Measurements from ENCODE around the gene YWHAB. TPM values are rescaled to one million over a fixed set of nuclear protein-coding genes. Genes with fewer than 3 reads are reported as not detected.

The YWHAB gene
- total RNA-seq, 1 experiment from 2014 or later: 377 TPM

- intact Hi-C loops (cut with micrococcal nuclease; ENCODE audit: unreplicated experiment): loop anchor here (2.0 to 10.0 kb wide), 2 partner anchors 48 to 194 kb away; partner anchors contain the start of gene KCNS1
- peak; percentile 34 for DNase-seq
- peaks cover 73% of the 10 kb centered on the region for H3K36me3 Mint-ChIP-seq (ENCODE audit: insufficient read depth, unreplicated experiment)
These were observed 25.3 kb downstream of the YWHAB start for GRCh38 chr20:44910690-44911262.

GRCh38 chr20:44911264-44911921, 25.9 kb downstream of the YWHAB start:
- intact Hi-C loops (cut with micrococcal nuclease; ENCODE audit: unreplicated experiment): loop anchor here (2.0 to 10.0 kb wide), 2 partner anchors 47 to 193 kb away; partner anchors contain the start of gene KCNS1
- Mint-ChIP-seq H3K27ac (ENCODE audit: unreplicated experiment) (peak overlapping the region; percentile 84), H3K27me3 (ENCODE audit: unreplicated experiment) (no peaks in the 10 kb centered on the region), H3K36me3 (ENCODE audit: insufficient read depth, unreplicated experiment) (peaks cover 67% of the 10 kb centered on the region), H3K4me1 (ENCODE audit: low read depth, unreplicated experiment) (peaks cover 8% of the 10 kb centered on the region), H3K4me3 (ENCODE audit: low read depth, unreplicated experiment) (peak overlapping the region; percentile 100), H3K9me3 (ENCODE audit: low read depth, unreplicated experiment) (no peaks in the 10 kb centered on the region)
- CTCF ChIA-PET: interaction anchor here (0.6 to 0.8 kb wide), 2 partner anchors 37 to 525 kb away, joined by 3 to 5 read pairs; no protein-coding TSS in a partner anchor
- BruUV-seq (replicated peaks): no TSS peak
- DNase-seq: peak; percentile 91
- TF ChIP-seq CTCF (IDR thresholded peaks at IDR 0.05; ENCODE audit: unreplicated experiment): peak; percentile 66

More at GRCh38 chr20:44910690-44911262, 25.3 kb downstream of the YWHAB start:
- peak overlapping the region; percentile 100 for H3K4me3 Mint-ChIP-seq (ENCODE audit: low read depth, unreplicated experiment)
- BruUV-seq (replicated peaks): no TSS peak
- H3K27ac Mint-ChIP-seq (ENCODE audit: unreplicated experiment): peak overlapping the region; percentile 85
- CTCF ChIA-PET: interaction anchor here (0.6 to 2.0 kb wide), 3 partner anchors 22 to 36 kb away, joined by 3 to 9 read pairs (median 3); no protein-coding TSS in a partner anchor
- no peaks in the 10 kb centered on the region for H3K27me3 Mint-ChIP-seq (ENCODE audit: unreplicated experiment)
- H3K4me1 Mint-ChIP-seq (ENCODE audit: low read depth, unreplicated experiment): peaks cover 8% of the 10 kb centered on the region
- no peaks in the 10 kb centered on the region for H3K9me3 Mint-ChIP-seq (ENCODE audit: low read depth, unreplicated experiment)
- no peak for TF ChIP-seq CTCF (IDR thresholded peaks at IDR 0.05; ENCODE audit: unreplicated experiment)

GRCh38 chr20:44912189-44912588, 26.7 kb downstream of the YWHAB start:
- H3K4me1 Mint-ChIP-seq (ENCODE audit: low read depth, unreplicated experiment): peaks cover 8% of the 10 kb centered on the region
- peak overlapping the region; percentile 100 for H3K4me3 Mint-ChIP-seq (ENCODE audit: low read depth, unreplicated experiment)
- no peak for DNase-seq
- H3K36me3 Mint-ChIP-seq (ENCODE audit: insufficient read depth, unreplicated experiment): peaks cover 60% of the 10 kb centered on the region
- TF ChIP-seq CTCF (IDR thresholded peaks at IDR 0.05; ENCODE audit: unreplicated experiment): no peak
- H3K9me3 Mint-ChIP-seq (ENCODE audit: low read depth, unreplicated experiment): no peaks in the 10 kb centered on the region
- intact Hi-C loops (cut with micrococcal nuclease; ENCODE audit: unreplicated experiment): loop anchor here (10.0 kb wide), 1 partner anchor 193 kb away; the partner anchor contains the start of gene KCNS1
- BruUV-seq (replicated peaks): no TSS peak
- no peaks in the 10 kb centered on the region for H3K27me3 Mint-ChIP-seq (ENCODE audit: unreplicated experiment)
- CTCF ChIA-PET: no interaction called here
- H3K27ac Mint-ChIP-seq (ENCODE audit: unreplicated experiment): no peak overlapping the region

- H3K36me3 Mint-ChIP-seq (ENCODE audit: insufficient read depth, unreplicated experiment): peaks cover 48% of the 10 kb centered on the region
- BruUV-seq (replicated peaks): no TSS peak
- H3K27ac Mint-ChIP-seq (ENCODE audit: unreplicated experiment): no peak overlapping the region
- no peak overlapping the region for H3K4me3 Mint-ChIP-seq (ENCODE audit: low read depth, unreplicated experiment)
- no peaks in the 10 kb centered on the region for H3K4me1 Mint-ChIP-seq (ENCODE audit: low read depth, unreplicated experiment)
- no peak for DNase-seq
- TF ChIP-seq CTCF (IDR thresholded peaks at IDR 0.05; ENCODE audit: unreplicated experiment): no peak
- intact Hi-C loops (cut with micrococcal nuclease; ENCODE audit: unreplicated experiment): loop anchor here (10.0 kb wide), 1 partner anchor 190 kb away; the partner anchor contains the start of gene KCNS1
- H3K9me3 Mint-ChIP-seq (ENCODE audit: low read depth, unreplicated experiment): no peaks in the 10 kb centered on the region
- CTCF ChIA-PET: no interaction called here
- H3K27me3 Mint-ChIP-seq (ENCODE audit: unreplicated experiment): no peaks in the 10 kb centered on the region
These were observed 29.4 kb downstream of the YWHAB start for GRCh38 chr20:44914924-44915323.

Data from Calu3 (cell line).